22Rv1 (cell line): ENCODE results near the gene PCA3.

Source experiments
- H3K27ac ChIP-seq: fragments of 450-650 bp; 2 replicates; pipeline ENCODE4 v1.5.1; 2017
- CTCF ChIP-seq: fragments of 450-650 bp; IDR thresholded peaks from 2 replicates; pipeline ENCODE4 v1.5.1; 2017; ENCODE audit warnings: mild to moderate bottlenecking
- ZFX ChIP-seq: fragments of 450-650 bp; IDR thresholded peaks from 2 replicates; pipeline ENCODE4 v1.6.1; 2017; ENCODE audit warnings: antibody characterized with exemption, borderline replicate concordance

PCA3 gene

GRCh38 chr9:76756941-76757673, 7.1 kb upstream of the PCA3 start:
- no peak overlapping the region for H3K27ac ChIP-seq
- TF ChIP-seq ZFX, result no peak
- TF ChIP-seq CTCF, result no peak

- H3K27ac ChIP-seq, result no peak overlapping the region
- TF ChIP-seq ZFX (no peak), CTCF (no peak)
These were observed 5.8 kb upstream of the PCA3 start for GRCh38 chr9:76758476-76758875.

GRCh38 chr9:76759732-76760131, 4.5 kb upstream of the PCA3 start:
- no peak overlapping the region for H3K27ac ChIP-seq
- TF ChIP-seq CTCF, result no peak
- no peak for TF ChIP-seq ZFX

DNA sequence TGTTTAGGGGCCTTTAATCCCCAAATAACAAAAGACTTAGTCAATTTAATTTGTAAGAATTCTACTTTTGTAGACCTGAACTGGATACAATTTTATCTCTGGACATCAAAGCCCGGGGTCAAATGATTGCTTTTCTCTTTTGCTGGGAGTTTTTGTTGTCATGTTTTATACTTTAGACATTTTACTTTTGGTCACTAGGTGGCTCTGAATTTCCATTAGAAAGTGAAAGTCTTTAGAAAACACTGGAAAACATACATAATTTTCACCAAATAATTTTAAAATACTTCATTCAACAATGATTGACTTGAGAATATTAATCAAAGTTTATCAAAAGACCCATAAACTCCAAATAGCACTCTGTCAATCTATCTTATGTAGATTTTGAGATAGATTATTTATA, 2.8 kb upstream of the PCA3 start:
- no peak overlapping the region for H3K27ac ChIP-seq
- TF ChIP-seq ZFX (no peak), CTCF (peak; percentile 55)

- TF ChIP-seq ZFX (no peak), CTCF (no peak)
- H3K27ac ChIP-seq, result no peak overlapping the region
These were observed 1.9 kb downstream of the PCA3 start for GRCh38 chr9:76766126-76766525.

DNA sequence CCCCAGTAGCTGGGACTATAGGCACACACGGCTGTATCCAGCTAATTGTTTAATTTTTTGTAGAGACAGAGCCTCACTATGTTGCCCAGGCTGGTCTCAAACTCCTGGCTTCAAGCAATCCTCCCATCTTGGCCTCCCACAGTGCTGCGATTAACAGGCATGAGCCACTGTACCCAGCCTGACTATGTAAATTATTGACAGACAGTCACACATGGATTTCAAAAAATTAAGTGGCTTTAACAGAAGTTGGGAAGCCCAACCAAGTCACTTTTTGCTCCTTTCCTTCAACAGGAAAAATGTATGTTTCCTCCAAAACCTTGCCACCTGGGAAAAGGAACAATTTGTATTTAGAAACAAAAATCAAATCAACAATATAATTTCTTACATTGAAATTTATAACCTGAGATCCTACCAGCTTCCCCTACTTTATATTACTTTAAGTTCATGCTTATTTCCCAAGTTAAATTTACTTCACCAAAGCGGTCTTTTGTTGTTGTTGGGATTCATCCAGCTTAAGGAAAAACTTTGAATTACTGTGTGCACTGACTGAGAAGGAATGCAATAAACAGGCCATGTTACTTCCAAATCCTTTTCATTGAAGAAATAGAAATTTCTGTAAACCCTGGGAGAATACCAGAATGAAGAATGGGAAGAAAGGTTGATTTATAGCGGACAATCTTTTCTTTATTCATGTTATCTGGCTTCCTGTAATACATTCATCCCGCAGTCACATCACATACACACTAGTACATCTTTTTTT, 8.6 kb downstream of the PCA3 start:
- TF ChIP-seq ZFX (no peak), CTCF (no peak)
- no peak overlapping the region for H3K27ac ChIP-seq

- peak overlapping the region; percentile 37 for H3K27ac ChIP-seq
- TF ChIP-seq ZFX, result no peak
- TF ChIP-seq CTCF, result no peak
These were observed 20.6 kb downstream of the PCA3 start for GRCh38 chr9:76784881-76785280.
